Gastroesophageal sphincter (tissue), 3 donors: ENCODE data around the gene THRSP.
"Not testable (repeated sequence)": the region's sequence is repeated elsewhere in the genome, so short reads cannot be mapped to it uniquely, and the experiment has no call there.

Source experiments
- EP300 ChIP-seq: sonication (generic); formaldehyde crosslinking; IDR thresholded peaks from one replicate; pipeline ENCODE4 v1.6.1; 2017; ENCODE audit warnings: antibody characterized with exemption, mild to moderate bottlenecking
- POLR2A ChIP-seq, 2 donors: fragments of 450-650 bp; IDR thresholded peaks; one replicate each; pipeline ENCODE4 v1.6.1; 2017; ENCODE audit warnings: antibody characterized with exemption in 2 of 2, mild to moderate bottlenecking in 2 of 2, moderate library complexity in 1 of 2
- TF ChIP-seq, protein P1 (sequence below), 4 experiments: fragments of 200-600 bp in 2 of 4; fragments of 450-650 bp in 2 of 4; sonication (generic) in 1 of 4; IDR thresholded peaks; one replicate each; pipeline ENCODE4 v1.5.1; 2017 to 2019; ENCODE audit warnings: antibody characterized with exemption in 4 of 4, mild to moderate bottlenecking in 2 of 4, moderate library complexity in 2 of 4

DNA sequence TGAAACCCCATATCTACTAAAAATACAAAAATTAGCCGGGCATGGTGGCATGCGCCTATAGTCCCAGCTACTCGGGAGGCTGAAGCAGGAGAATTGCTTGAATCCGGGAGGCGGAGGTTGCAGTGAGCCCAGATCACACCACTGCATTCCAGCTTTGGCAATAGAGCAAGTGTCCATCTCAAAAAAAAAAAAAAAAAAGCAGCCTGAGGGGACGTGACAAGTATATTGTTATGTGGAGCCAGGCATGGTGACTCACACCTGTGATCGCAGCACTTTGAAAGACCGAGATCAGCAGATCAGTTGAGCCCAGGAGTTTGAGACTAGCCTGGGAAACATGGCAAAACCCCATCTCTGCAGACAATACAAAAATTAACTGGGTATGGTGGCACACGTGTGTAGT is 35.2 kb upstream of the THRSP start:
- TF ChIP-seq, protein P1, sequence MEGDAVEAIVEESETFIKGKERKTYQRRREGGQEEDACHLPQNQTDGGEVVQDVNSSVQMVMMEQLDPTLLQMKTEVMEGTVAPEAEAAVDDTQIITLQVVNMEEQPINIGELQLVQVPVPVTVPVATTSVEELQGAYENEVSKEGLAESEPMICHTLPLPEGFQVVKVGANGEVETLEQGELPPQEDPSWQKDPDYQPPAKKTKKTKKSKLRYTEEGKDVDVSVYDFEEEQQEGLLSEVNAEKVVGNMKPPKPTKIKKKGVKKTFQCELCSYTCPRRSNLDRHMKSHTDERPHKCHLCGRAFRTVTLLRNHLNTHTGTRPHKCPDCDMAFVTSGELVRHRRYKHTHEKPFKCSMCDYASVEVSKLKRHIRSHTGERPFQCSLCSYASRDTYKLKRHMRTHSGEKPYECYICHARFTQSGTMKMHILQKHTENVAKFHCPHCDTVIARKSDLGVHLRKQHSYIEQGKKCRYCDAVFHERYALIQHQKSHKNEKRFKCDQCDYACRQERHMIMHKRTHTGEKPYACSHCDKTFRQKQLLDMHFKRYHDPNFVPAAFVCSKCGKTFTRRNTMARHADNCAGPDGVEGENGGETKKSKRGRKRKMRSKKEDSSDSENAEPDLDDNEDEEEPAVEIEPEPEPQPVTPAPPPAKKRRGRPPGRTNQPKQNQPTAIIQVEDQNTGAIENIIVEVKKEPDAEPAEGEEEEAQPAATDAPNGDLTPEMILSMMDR (IDR thresholded peaks at IDR 0.05): not testable (repeated sequence)
- TF ChIP-seq POLR2A (IDR thresholded peaks at IDR 0.05); EP300: not testable (repeated sequence)
